Esophagus muscularis mucosa (tissue), 4 donors: ENCODE measurements around the gene HMGN3. TPM values are rescaled to one million over a fixed set of nuclear protein-coding genes. Genes with fewer than 3 reads are reported as not detected.

ENCODE experiments used
- DNase-seq: peaks from one replicate; pipeline ENCODE4 v3.0.0-alpha.2; 2017; ENCODE audit errors: extremely low spot score
- H3K27ac ChIP-seq, 4 donors: fragments of 200-600 bp; sonication (generic); replicated peaks in 1 of 4; 1 replicate in 3 of 4; 2 replicates in 1 of 4; pipeline ENCODE4 v1.5.1; 2016 to 2019; ENCODE audit warnings: mild to moderate bottlenecking in 1 of 4
- H3K27me3 ChIP-seq, 4 donors: fragments of 200-600 bp; sonication (generic); one replicate each; pipeline versions ENCODE4 v1.5.1 to v1.6.0; 2016 to 2019
- H3K36me3 ChIP-seq, 4 donors: fragments of 200-600 bp; sonication (generic); one replicate each; pipeline ENCODE4 v1.5.1; 2016 to 2019
- H3K4me1 ChIP-seq, 4 donors: fragments of 200-600 bp; sonication (generic); one replicate each; pipeline ENCODE4 v1.5.1; 2016 to 2019
- H3K4me3 ChIP-seq, 4 donors: fragments of 200-600 bp; sonication (generic); 1 replicate in 2 of 4; 2 replicates in 2 of 4; pipeline ENCODE4 v1.5.1; 2016 to 2019; ENCODE audit warnings: mild to moderate bottlenecking in 4 of 4, moderate library complexity in 1 of 4
- H3K9me3 ChIP-seq, 4 donors: fragments of 200-600 bp; sonication (generic); 1 replicate in 3 of 4; 2 replicates in 1 of 4; pipeline ENCODE4 v1.5.1; 2016 to 2019
- CTCF ChIP-seq, 3 experiments: fragments of 200-600 bp in 2 of 3; fragments of 450-650 bp in 1 of 3; sonication (generic) in 2 of 3; IDR thresholded peaks; one replicate each; pipeline ENCODE4 v1.5.1; 2017 to 2019; ENCODE audit warnings: antibody characterized with exemption in 3 of 3, mild to moderate bottlenecking in 2 of 3, moderate library complexity in 1 of 3
- EP300 ChIP-seq: sonication (generic); formaldehyde crosslinking; IDR thresholded peaks from one replicate; pipeline ENCODE4 v1.6.1; 2017; ENCODE audit warnings: antibody characterized with exemption
- POLR2A ChIP-seq: fragments of 450-650 bp; IDR thresholded peaks from one replicate; pipeline ENCODE4 v1.6.1; 2017; ENCODE audit warnings: antibody characterized with exemption, moderate library complexity, mild to moderate bottlenecking, low read depth
- POLR2AphosphoS5 ChIP-seq, 2 donors: sonication (generic); formaldehyde crosslinking; IDR thresholded peaks; one replicate each; pipeline ENCODE4 v1.6.1; 2017; ENCODE audit warnings: antibody characterized with exemption in 2 of 2
- WGBS: methylation state at CpG from one replicate; pipeline ENCODE4 v1.1.5; 2018; 5-methylcytosine and 5-hydroxymethylcytosine counted together
- intact Hi-C: fragments of 100-400 bp; cut with DNase I; formaldehyde crosslinking; loops from one replicate; pipeline ENCODE4 v1.15.1; 2023
- total RNA-seq, 4 donors: library from RNA; depleted of rRNA; stranded (reverse); fragments of >200 nt; gene quantifications; one replicate each; pipeline versions ENCODE4 v1.1.0 to v1.2.1, GENCODE V29; 2016

The HMGN3 gene
- total RNA-seq, 4 donors from 2014 or later = 27.6 to 61.0 (median 47.1) TPM

- no peaks in the 10 kb centered on the region for H3K36me3 ChIP-seq
- H3K27ac ChIP-seq = no peak overlapping the region
- DNase-seq = no peak
- 87% methylated on average over 4 of the region's 4 CpGs for WGBS
- H3K9me3 ChIP-seq = no peaks in the 10 kb centered on the region
- TF ChIP-seq POLR2AphosphoS5 (IDR thresholded peaks at IDR 0.05) (no peak), CTCF (IDR thresholded peaks at IDR 0.05) (no peak), POLR2A (no peak), EP300 (no peak)
- intact Hi-C loops = loop anchor here (10.0 kb wide), 1 partner anchor 874 kb away; the partner anchor contains the start of gene BCKDHB
- no peaks in the 10 kb centered on the region for H3K27me3 ChIP-seq
- no peak overlapping the region for H3K4me3 ChIP-seq
- H3K4me1 ChIP-seq = peaks cover under 1 to 33% (median 31%) of the 10 kb centered on the region in 4 donors
Observed at GRCh38 chr6:79231101-79231500, 3.4 kb downstream of the HMGN3 start.

- no peaks in the 10 kb centered on the region for H3K9me3 ChIP-seq
- 90% methylated on average over 2 of the region's 2 CpGs for whole genome bisulfite sequencing
- H3K4me3 ChIP-seq = no peak overlapping the region
- peaks cover 3 to 42% (median 35%) of the 10 kb centered on the region in 4 donors for H3K4me1 ChIP-seq
- H3K36me3 ChIP-seq = no peaks in the 10 kb centered on the region
- no peak for DNase-seq
- H3K27ac ChIP-seq = no peak overlapping the region
- intact Hi-C loops = loop anchor here (10.0 kb wide), 1 partner anchor 875 kb away; the partner anchor contains the start of gene BCKDHB
- no peak for TF ChIP-seq CTCF (IDR thresholded peaks at IDR 0.05)
- no peak for TF ChIP-seq EP300
- TF ChIP-seq POLR2AphosphoS5 (IDR thresholded peaks at IDR 0.05) = no peak
- no peak for TF ChIP-seq POLR2A
- no peaks in the 10 kb centered on the region for H3K27me3 ChIP-seq
Observed at GRCh38 chr6:79230149-79230548, 4.3 kb downstream of the HMGN3 start.

GRCh38 chr6:79227445-79227844, 7.0 kb downstream of the HMGN3 start:
- Histone ChIP-seq H3K27me3 (no peaks in the 10 kb centered on the region), H3K4me3 (no peak overlapping the region), H3K27ac (no peak overlapping the region), H3K36me3 (no peaks in the 10 kb centered on the region), H3K9me3 (no peaks in the 10 kb centered on the region), H3K4me1 (peaks cover 3 to 33% (median 26%) of the 10 kb centered on the region in 4 donors)
- TF ChIP-seq POLR2AphosphoS5 (IDR thresholded peaks at IDR 0.05) (no peak), POLR2A (no peak), EP300 (no peak)
- WGBS = 100% methylated on average over 1 of the region's 1 CpG
- no peak for DNase-seq
- intact Hi-C loops = no loop called here

GRCh38 chr6:79226660-79227059, 7.8 kb downstream of the HMGN3 start:
- Histone ChIP-seq H3K4me1 (peaks cover 3 to 25% (median 19%) of the 10 kb centered on the region in 4 donors), H3K4me3 (no peak overlapping the region), H3K27me3 (no peaks in the 10 kb centered on the region), H3K9me3 (no peaks in the 10 kb centered on the region), H3K36me3 (no peaks in the 10 kb centered on the region), H3K27ac (no peak overlapping the region)
- TF ChIP-seq CTCF (IDR thresholded peaks at IDR 0.05) = no peak
- no peak for TF ChIP-seq POLR2A
- no peak for TF ChIP-seq EP300
- no peak for TF ChIP-seq POLR2AphosphoS5 (IDR thresholded peaks at IDR 0.05)
- no peak for DNase-seq
- intact Hi-C loops = no loop called here
- 91% methylated on average over 3 of the region's 3 CpGs for WGBS

- DNase-seq = no peak
- no peaks in the 10 kb centered on the region for H3K36me3 ChIP-seq
- H3K4me1 ChIP-seq = peaks cover 3 to 22% (median 12%) of the 10 kb centered on the region in 4 donors
- TF ChIP-seq POLR2AphosphoS5 (IDR thresholded peaks at IDR 0.05) (no peak), CTCF (IDR thresholded peaks at IDR 0.05) (no peak), EP300 (no peak), POLR2A (no peak)
- 88% methylated on average over 4 of the region's 4 CpGs for WGBS
- no peak overlapping the region for H3K27ac ChIP-seq
- H3K4me3 ChIP-seq = no peak overlapping the region
- H3K27me3 ChIP-seq = no peaks in the 10 kb centered on the region
- no peaks in the 10 kb centered on the region for H3K9me3 ChIP-seq
- intact Hi-C loops = no loop called here
Observed at GRCh38 chr6:79225717-79226599, 8.5 kb downstream of the HMGN3 start.
